DOHH2 (cell line): ENCODE data around the gene CASTOR2.

Experiments used
- CTCF ChIP-seq: fragments of 200-600 bp; sonication (generic); IDR thresholded peaks from one replicate; pipeline ENCODE4 v1.5.1; 2014; ENCODE audit warnings: antibody characterized with exemption, mild to moderate bottlenecking, low read depth, low read length; ENCODE audit not compliant: poor library complexity, severe bottlenecking
- EZH2phosphoT487 ChIP-seq: fragments of 200-600 bp; sonication (generic); IDR thresholded peaks from 2 replicates; pipeline ENCODE4 v1.6.1; 2017; ENCODE audit warnings: borderline replicate concordance, mild to moderate bottlenecking, antibody characterized with exemption, low read length, moderate library complexity, mixed read lengths

GRCh38 chr7:75050501-75050900 lies 86.0 kb downstream of the CASTOR2 start:
- TF ChIP-seq CTCF, result no peak
- no peak for TF ChIP-seq EZH2phosphoT487
